VCaP (cell line): ENCODE results near the gene DPF3.

Experiments used
- H3K27ac ChIP-seq: fragments of 450-650 bp; 2 replicates; pipeline ENCODE4 v1.5.1; 2017
- CTCF ChIP-seq: fragments of 450-650 bp; conservative IDR thresholded peaks from 2 replicates; pipeline ENCODE4 v1.5.1; 2017; ENCODE audit warnings: mild to moderate bottlenecking, moderate library complexity

DPF3 gene

DNA sequence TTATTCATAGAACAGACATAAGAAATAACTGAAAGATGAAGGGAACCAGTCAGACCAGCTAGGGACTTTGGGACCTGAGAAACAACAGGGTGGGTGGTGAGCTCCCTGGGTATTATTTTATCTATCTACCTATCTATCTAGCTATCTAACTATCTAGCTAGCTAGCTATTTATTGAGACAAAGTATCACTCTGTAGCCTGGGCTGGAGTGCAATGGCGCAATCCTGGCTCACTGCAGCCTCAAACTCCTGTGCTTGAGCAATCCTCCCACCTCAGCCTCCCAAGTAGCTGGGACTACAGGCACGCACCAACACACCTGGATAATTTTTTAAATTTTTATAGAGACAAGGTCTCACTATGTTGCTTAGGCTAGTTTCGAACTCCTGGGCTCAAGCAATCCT is 127.6 kb downstream of the DPF3 start:
- no peak for TF ChIP-seq CTCF
- no peak overlapping the region for H3K27ac ChIP-seq

DNA sequence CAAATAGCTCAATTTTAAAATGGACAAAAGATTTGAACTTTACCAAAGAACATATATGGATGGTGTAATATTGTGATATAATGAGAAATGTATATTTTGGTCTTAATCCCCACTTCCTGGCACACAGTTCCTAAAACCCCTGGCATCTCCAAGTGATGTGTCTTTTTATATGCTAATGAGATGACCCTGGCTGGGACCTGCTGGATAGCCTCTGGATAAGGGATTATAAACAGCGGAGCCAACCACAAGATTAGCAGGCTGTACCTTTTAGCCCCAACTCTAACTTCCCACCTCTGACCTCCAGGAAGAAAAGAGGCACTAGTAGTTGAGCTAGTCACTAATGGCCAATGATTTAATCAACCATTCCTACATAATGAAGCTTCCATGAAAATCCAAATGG is 130.0 kb downstream of the DPF3 start:
- no peak for TF ChIP-seq CTCF
- H3K27ac ChIP-seq = no peak overlapping the region

- no peak for TF ChIP-seq CTCF
Measured at GRCh38 chr14:72759670-72760069, 134.2 kb downstream of the DPF3 start.

DNA sequence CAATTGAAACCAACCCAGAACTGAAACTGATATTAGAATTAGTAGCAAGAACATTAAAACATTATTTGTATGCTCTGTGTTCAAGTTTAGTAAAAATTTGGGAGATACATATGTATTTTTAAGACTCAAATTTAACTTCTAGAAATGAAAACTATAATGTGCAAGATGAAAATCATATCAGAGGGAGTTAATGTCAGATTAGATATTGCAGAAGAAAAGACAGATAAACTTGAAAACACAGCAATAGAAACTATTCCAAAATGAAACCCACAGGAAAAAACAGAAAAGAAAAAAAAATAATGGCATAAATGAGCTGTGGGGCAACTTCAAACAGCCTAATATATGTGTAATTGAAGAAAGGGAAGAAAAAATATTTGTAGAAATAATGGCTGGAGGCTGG is 134.9 kb downstream of the DPF3 start:
- no peak for TF ChIP-seq CTCF

More at GRCh38 chr14:72759670-72760069, 134.2 kb downstream of the DPF3 start:
- no peak overlapping the region for H3K27ac ChIP-seq

GRCh38 chr14:72758420-72758819 is 135.5 kb downstream of the DPF3 start:
- TF ChIP-seq CTCF = 0 out of 2 replicates have a peak, but pooled peaks have one; percentile 14
- no peak overlapping the region for H3K27ac ChIP-seq

More for the DNA sequence above, 134.9 kb downstream of the DPF3 start:
- no peak overlapping the region for H3K27ac ChIP-seq

DNA sequence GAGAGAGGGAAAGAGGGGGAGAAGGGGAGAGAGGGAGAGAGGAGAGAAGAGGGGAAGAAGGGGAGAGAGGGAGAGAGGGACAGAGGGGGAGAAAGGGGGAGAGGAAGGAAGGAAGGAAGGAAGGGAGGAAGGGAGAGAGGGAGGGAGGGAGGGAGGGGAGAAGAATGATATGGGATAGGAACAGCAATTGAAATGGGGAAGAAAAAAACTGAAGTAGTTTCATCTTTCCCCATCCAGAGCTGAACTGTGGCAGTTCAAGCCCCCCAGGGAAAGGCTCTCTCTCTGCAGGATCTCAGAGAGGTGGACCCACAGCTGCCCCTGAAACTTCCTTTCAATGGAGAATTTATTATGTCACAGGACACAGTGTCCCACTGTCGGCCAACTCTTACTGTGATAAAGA is 136.9 kb downstream of the DPF3 start:
- no peak overlapping the region for H3K27ac ChIP-seq
- no peak for TF ChIP-seq CTCF

DNA sequence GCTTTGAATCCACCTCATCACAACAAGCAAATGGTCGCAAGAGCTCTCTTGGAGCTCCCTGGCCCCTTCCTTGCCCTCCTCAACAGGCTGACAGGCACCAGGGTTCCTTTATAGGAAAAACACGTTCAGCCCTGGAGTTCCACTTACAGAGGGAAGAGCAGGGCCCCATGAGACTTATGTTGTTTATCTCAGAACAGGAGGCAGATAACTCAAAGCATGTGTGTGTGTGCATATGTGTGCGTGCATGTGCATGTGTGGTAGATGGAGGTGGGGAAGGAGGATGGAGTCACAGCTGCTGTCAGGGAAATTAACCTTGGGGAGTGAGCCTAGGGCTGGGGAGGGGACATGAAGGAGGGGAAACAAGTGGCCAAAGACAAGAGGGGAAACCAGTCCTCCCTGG is 138.1 kb downstream of the DPF3 start:
- H3K27ac ChIP-seq = no peak overlapping the region
- TF ChIP-seq CTCF = no peak

GRCh38 chr14:72754949-72755348 is 139.0 kb downstream of the DPF3 start:
- no peak overlapping the region for H3K27ac ChIP-seq
- TF ChIP-seq CTCF = no peak
